GM21390 (cell line): ENCODE results near the gene PLAAT5.
A peak's percentile ranks its signal among the peaks of the same experiment; 100 is the strongest.
"Not testable (repeated sequence)": the region's sequence is repeated elsewhere in the genome, so short reads cannot be mapped to it uniquely, and the experiment has no call there.

Source experiments
- ATAC-seq: cut with Tn5 transposase; IDR thresholded peaks from one replicate; pipeline ENCODE4 v1.9.1; 2021; ENCODE audit not compliant: unreplicated experiment

PLAAT5 gene

GRCh38 chr11:63490551-63491239 lies at the start of gene PLAAT5:
Gene PLAAT5 (minus strand): TSS chr11:63491167. CDS start chr11:63491034, 133 bp downstream.
- ATAC-seq: no peak

- no peak for ATAC-seq
Observed at GRCh38 chr11:63537293-63538101, 46.5 kb upstream of the PLAAT5 start.

- ATAC-seq: no peak
Observed at GRCh38 chr11:63536669-63537292, 45.8 kb upstream of the PLAAT5 start, which contains the start of gene PLAAT4. Gene PLAAT4 (plus strand): TSS chr11:63536808. CDS start chr11:63536869, 61 bp downstream.

GRCh38 chr11:63535734-63536133 lies 44.8 kb upstream of the PLAAT5 start:
- ATAC-seq: no peak

GRCh38 chr11:63534895-63535461 lies 44.0 kb upstream of the PLAAT5 start:
- no peak for ATAC-seq

GRCh38 chr11:63534076-63534475 lies 43.1 kb upstream of the PLAAT5 start:
- no peak for ATAC-seq

GRCh38 chr11:63532799-63533475 lies 42.0 kb upstream of the PLAAT5 start:
- ATAC-seq: no peak

GRCh38 chr11:63532117-63532516 lies 41.1 kb upstream of the PLAAT5 start:
- no peak for ATAC-seq

GRCh38 chr11:63531074-63531792 lies 40.3 kb upstream of the PLAAT5 start:
- ATAC-seq: peak; percentile 76

GRCh38 chr11:63530021-63530420 lies 39.1 kb upstream of the PLAAT5 start:
- no peak for ATAC-seq

- ATAC-seq: not testable (repeated sequence)
Observed at GRCh38 chr11:63529373-63529772, 38.4 kb upstream of the PLAAT5 start.

- ATAC-seq: not testable (repeated sequence)
Observed at GRCh38 chr11:63528729-63529278, 37.8 kb upstream of the PLAAT5 start.

GRCh38 chr11:63528156-63528555 lies 37.2 kb upstream of the PLAAT5 start:
- ATAC-seq: not testable (repeated sequence)

GRCh38 chr11:63527667-63528066 lies 36.7 kb upstream of the PLAAT5 start:
- no peak for ATAC-seq

GRCh38 chr11:63523151-63523550 lies 32.2 kb upstream of the PLAAT5 start:
- no peak for ATAC-seq

- no peak for ATAC-seq
Observed at GRCh38 chr11:63521896-63522295, 30.9 kb upstream of the PLAAT5 start.

- no peak for ATAC-seq
Observed at GRCh38 chr11:63520606-63521170, 29.7 kb upstream of the PLAAT5 start.

GRCh38 chr11:63518548-63518947 lies 27.6 kb upstream of the PLAAT5 start:
- ATAC-seq: no peak

- ATAC-seq: no peak
Observed at GRCh38 chr11:63517156-63517555, 26.2 kb upstream of the PLAAT5 start.
